ENCODE data around the gene PNPLA7.
A peak's percentile ranks its signal among the peaks of the same experiment; 100 is the strongest.
"Not testable (repeated sequence)": the region's sequence is repeated elsewhere in the genome, so short reads cannot be mapped to it uniquely, and the experiment has no call there.

The PNPLA7 gene

GRCh38 chr9:137476856-137477255, 73.3 kb downstream of the PNPLA7 start:
- no peak for DNase-seq

- no peak for DNase-seq
Measured at GRCh38 chr9:137475666-137476065, 74.5 kb downstream of the PNPLA7 start.

GRCh38 chr9:137474271-137474670, 75.9 kb downstream of the PNPLA7 start:
- no peak for DNase-seq

GRCh38 chr9:137470785-137471184, 79.4 kb downstream of the PNPLA7 start:
- DNase-seq = no peak

- no peak for DNase-seq
Measured at GRCh38 chr9:137467896-137468295, 82.3 kb downstream of the PNPLA7 start.

- no peak for DNase-seq
Measured at GRCh38 chr9:137467161-137467581, 83.0 kb downstream of the PNPLA7 start.

GRCh38 chr9:137466389-137467085, 83.7 kb downstream of the PNPLA7 start:
- DNase-seq = not testable (repeated sequence)

- DNase-seq = no peak
Measured at GRCh38 chr9:137465720-137466388, 84.3 kb downstream of the PNPLA7 start.

GRCh38 chr9:137465000-137465719, 85.0 kb downstream of the PNPLA7 start:
- no peak for DNase-seq

GRCh38 chr9:137464291-137464999, 85.8 kb downstream of the PNPLA7 start:
- no peak for DNase-seq

GRCh38 chr9:137463931-137464290, 86.3 kb downstream of the PNPLA7 start:
- no peak for DNase-seq

GRCh38 chr9:137462986-137463930, 86.9 kb downstream of the PNPLA7 start:
- DNase-seq = no peak

GRCh38 chr9:137462396-137462985, 87.7 kb downstream of the PNPLA7 start:
- no peak for DNase-seq

- DNase-seq = peak; percentile 75
Measured at GRCh38 chr9:137461663-137462395, 88.4 kb downstream of the PNPLA7 start.

- DNase-seq = no peak
Measured at GRCh38 chr9:137461316-137461662, 88.9 kb downstream of the PNPLA7 start.

GRCh38 chr9:137460363-137461315, 89.6 kb downstream of the PNPLA7 start:
- peak; percentile 21 for DNase-seq

GRCh38 chr9:137459601-137460362, 90.4 kb downstream of the PNPLA7 start:
- DNase-seq = no peak

GRCh38 chr9:137459152-137459600, 91.0 kb downstream of the PNPLA7 start, which contains the start of gene NSMF:
Gene NSMF (minus strand): TSS chr9:137459334. CDS start chr9:137459102, 232 bp downstream.
- DNase-seq = peak; percentile 95

Data from activated CD8-positive, alpha-beta memory T cell treated with anti-CD3 and anti-CD28 coated beads, Interleukin-2, amount 50 U/mL, for 4 hours (primary cell).